ENCODE measurements around the gene ST8SIA2. TPM values are rescaled to one million over a fixed set of nuclear protein-coding genes. Genes with fewer than 3 reads are reported as not detected.
A peak's percentile ranks its signal among the peaks of the same experiment; 100 is the strongest.

Gene ST8SIA2
- polyA plus RNA-seq, 3 donors = 4.2 to 6.0 (median 4.7) TPM

DNA sequence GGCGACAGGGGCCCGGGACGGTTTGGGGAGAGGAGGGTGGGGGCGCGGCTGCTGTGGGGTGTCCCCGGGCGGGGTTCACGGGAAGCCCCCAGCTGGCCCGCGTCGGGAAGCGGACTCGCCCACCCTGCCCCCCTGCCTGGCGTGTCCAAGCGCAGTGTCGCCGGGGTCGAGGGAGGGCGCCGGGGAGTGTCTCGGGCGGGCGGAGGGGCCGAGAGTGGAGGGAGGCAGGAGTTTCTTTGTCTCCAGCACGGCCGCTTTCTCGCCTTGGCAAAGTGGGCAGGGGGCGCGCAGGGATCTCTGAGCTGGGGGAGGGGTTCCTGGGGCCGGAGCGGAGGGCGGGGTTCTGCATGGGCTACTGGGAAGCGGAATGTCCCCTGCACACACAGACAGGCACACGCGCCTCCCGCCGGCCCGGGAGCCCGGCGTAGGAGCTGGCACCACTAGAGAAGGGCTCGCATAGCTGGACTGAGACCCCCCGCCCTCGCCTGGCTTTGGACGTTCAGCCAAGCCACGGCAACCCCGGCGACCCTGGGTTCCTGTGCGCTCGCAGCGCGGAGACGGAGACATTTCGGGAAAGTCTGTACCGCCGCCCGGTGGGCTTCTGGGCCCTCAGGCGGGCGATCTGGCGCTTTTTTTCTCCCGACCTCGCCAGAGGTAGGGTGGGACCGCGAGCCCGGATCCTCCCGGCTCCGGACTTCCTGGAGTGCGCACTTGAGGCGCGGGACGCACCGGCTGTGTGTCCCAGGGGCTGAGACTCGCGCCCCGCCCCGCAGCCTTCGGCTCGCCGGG is 822 bp downstream of the ST8SIA2 start:
- peak in 1 of 3 donors; percentile 36 for DNase-seq (ENCODE audit: low read depth in 3 of 3, low spot score in 2 of 3)

DNA sequence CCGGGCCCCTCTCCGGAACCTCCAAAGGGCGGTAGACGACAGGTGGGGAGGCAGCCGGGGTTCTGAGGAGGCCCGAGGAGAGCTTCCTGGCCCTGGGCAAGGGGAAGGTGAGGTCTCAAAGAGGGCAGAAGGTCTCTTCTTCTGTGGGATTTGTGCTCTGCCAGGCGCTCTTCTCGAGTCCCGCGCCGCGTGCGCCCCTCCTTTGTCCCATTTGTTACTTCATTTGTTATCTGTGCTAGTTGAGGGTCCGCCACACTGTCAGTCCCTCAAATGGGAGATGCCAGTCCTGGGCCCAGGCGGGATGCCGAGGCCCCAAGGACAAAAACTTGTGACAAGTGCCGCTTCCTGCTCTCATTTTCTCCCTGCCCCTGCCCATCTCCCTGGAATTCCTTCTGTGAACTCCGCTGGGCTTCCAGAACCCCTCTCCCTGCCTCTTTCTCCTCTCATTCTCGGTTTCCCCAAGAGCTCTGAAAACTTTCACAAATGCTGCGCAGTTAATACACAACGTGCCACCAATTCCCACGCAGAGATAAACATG is 1.5 kb downstream of the ST8SIA2 start:
- no peak for DNase-seq (ENCODE audit: low read depth in 3 of 3, low spot score in 2 of 3)

DNA sequence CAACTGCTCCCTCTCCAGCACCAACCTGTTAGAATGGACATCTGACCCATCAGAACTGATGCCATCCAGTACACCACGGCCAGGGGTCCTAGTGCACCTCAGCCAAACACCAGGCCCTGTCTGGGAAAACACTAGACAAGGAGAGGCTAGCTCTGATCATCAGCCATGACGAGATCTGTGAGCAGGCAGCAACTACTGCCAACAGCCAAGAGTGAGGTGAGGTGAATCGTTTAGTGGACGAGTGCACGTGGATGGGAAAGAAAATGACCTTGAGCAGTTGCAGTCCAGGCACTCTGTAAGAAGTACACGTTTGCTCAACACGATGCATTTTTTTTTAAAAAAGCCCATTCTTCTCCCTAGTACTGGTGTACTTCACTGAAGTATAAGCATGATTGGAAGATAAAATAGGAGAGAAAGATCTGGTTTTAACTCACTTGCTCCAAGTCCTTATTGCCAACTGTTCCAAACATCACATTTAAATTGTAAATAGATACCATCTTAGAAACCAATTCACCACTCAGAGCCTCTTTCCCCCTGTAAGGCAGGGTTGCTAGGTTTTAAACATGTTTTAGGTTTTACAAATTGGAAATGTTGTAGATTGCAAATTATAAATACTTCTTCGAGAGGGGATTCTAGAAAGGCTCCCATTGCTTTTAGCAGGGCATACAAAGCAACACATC is 5.7 kb downstream of the ST8SIA2 start:
- no peak for DNase-seq (ENCODE audit: low read depth in 3 of 3, low spot score in 2 of 3)

DNA sequence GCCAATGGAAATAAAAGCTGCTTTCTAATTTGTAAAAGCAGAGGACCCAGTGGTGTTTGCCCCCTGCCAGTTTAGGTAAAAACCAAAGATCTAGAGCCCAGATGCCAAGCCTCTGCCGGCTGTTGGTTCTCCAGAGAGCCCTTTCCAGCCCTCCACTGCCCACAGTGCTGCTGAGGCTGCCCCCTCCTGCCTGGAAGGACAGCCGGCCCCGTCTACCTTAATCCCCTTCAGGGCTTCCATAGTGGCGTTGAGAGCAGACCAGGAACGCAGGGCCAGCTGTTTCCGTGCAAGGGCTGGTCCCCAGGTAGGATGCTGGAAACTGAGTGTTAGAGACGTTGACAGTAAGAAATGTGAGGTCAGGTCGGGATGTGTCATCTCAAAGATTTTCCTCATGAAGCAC is 6.9 kb downstream of the ST8SIA2 start:
- no peak for DNase-seq (ENCODE audit: low read depth in 3 of 3, low spot score in 2 of 3)

DNA sequence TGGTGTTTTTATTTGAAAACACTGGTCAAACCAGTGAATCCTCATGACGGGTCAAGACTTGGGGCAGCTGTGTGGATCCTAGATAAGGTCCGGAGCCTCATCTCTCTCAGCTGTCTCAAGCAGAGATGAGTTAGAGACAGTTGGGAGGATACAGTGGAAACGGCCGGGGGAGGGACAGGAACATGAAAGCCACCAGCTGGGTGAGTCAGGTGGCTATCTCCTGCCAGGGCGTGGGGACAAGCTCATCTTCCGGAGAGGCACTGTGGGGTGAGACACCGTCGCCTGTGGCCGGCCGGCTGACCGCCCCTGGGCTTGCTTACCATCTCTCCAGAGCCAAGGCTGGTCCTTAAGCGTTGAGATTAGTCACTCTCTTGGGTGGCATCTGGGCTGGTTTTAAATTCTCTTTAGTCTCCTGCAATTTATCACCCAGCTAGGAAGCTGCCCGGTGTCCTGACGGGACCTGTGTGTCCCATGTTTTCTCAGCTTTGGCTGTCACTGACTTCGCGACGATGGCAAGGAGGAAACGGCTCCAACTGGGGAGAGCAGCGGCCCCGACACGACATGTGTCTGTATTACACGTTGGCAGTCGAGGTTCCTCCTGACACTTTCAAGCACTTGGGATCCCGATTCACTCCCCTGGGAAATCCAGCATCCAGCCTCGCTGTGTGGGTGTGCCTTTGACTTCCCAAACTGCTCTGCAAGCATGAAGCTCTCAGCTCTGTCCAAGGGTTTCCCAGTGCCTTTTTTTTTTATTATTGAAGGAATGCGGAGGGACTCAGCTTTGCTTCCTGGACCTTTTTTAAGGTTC is 7.5 kb downstream of the ST8SIA2 start:
- DNase-seq (ENCODE audit: low read depth in 3 of 3, low spot score in 2 of 3) = no peak

DNA sequence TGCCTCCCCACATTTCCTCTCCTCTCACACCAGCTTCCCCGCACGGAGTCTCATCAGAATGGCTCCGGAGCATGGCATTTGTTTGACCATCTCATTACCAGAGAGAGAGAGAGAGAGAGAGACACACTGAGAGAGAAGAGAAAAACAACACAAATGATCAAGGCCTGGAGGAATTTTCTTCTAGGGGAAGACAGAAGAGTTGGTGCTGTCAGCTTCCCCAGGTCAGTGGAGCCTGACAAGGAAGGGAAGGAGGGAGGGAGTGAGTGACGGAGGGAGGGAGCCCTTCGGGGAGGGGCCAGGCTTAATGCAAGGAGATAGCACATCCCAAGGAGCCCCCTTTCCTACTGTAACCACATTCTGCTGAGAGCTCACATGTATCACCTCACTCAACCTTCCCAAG is 9.1 kb downstream of the ST8SIA2 start:
- DNase-seq (ENCODE audit: low read depth in 3 of 3, low spot score in 2 of 3) = no peak

DNA sequence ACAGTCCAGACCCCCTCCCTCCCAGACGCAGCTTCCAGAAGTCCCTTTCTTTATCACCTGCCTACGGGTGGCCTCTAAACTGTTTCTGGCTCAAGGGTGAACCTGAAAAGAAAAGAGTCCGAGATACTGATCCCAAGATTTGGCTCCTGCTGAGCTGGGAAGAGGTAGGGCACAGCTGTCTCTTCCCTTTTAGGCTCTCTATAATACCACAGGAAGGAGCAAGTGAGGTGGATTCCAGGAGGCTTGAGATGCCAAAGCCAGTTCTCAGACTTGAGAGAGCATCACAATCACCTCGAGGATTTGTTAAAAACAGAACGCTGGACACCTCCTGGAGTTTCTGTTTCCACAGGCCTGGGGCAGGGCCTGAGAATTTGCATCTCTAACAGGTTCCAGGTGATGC is 12.3 kb downstream of the ST8SIA2 start:
- no peak for DNase-seq (ENCODE audit: low read depth in 3 of 3, low spot score in 2 of 3)

DNA sequence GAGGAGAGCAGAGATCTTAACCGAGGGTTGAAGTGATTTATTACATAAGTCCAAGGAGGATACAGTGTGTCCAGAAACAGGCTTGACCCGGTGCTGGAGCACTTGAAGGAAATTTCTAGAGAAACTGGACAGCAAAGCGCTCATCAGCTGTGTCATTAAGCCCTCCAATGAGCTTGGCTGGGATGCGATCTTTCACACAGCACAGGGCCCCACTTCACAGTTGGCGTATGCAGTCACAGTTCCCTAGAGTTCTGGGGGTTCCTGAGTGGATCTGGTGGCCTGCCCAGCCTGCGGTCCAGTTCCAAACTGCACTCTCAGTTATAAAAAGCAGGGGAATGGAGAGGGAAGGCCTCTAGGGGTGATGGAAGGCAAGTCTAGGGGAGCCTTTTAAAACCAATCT is 13.6 kb downstream of the ST8SIA2 start:
- no peak for DNase-seq (ENCODE audit: low read depth in 3 of 3, low spot score in 2 of 3)

DNA sequence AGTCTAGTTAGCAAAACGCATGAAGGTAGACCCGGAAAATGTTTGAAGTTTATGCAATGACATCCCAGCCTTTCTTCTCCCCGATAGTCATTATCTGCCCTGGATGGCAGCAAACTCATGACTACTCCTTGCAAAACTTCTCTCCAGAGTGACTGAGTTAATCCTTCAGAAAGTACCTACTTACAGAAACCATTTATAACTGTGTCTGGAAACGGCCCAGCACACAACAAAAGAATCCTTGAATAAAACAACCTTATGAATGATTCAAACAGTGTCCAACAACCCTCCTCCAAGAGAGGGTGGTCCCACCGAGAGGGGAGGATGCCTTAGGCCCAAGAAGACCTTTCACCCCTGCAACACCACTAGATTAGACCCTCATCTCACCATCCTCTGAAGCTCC is 14.2 kb downstream of the ST8SIA2 start:
- DNase-seq (ENCODE audit: low read depth in 3 of 3, low spot score in 2 of 3) = no peak

DNA sequence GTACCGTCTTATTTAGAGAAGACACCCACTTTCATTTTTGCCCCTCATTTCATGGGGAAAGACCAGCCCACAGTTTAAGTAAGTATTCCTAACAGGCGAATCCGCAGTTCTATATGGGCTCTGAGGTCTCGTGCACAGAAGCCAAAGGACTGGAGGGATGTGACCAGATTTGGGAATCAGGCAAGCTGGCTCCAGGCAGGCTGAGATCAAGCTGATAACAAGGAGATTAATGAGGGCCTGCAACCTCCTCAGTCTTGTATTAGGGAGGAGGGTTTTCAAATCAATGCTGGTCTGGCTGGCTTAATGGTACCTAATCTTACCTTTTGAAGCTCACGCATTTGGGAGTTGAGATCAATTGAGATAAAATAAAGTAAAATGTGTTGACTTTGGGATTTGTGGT is 15.3 kb downstream of the ST8SIA2 start:
- DNase-seq (ENCODE audit: low read depth in 3 of 3, low spot score in 2 of 3) = no peak

DNA sequence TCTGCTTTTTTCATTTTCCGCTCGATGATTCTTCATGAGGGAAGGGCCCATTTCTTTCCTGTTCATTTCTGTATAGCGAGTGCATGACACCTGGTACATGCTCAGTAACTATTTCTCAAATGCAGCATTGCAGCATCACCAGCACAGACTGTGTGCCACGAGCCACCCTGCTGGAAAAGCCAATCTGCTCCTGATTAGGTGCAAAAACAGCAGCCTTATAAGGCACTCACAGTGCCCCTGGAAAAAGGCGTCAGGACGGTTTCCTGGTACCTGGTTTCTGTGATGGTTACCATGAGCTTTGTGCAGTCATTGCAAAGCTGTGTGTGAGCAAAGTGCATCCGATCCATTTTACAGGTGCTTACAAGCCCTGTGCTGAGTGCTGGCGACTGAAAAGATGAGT is 15.8 kb downstream of the ST8SIA2 start:
- no peak for DNase-seq (ENCODE audit: low read depth in 3 of 3, low spot score in 2 of 3)

DNA sequence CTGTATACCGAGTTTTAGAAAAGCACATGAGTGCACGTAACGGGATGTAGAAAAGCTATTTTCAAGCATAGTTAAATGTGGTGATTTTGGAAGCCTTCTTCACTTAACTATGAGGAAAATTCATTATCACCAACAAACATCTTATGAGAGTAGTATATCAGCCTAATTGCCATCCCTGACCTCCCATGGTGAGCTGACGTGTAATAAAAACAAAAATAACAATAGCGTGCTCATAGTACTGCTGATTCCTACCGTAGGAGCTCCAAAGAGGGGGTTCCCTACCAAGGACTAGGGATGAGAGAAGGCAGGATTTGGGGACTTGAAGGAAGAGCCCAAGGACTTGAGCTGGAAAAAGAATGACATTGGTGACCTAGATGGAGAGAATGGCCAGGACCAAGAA is 16.9 kb downstream of the ST8SIA2 start:
- no peak for DNase-seq (ENCODE audit: low read depth in 3 of 3, low spot score in 2 of 3)

DNA sequence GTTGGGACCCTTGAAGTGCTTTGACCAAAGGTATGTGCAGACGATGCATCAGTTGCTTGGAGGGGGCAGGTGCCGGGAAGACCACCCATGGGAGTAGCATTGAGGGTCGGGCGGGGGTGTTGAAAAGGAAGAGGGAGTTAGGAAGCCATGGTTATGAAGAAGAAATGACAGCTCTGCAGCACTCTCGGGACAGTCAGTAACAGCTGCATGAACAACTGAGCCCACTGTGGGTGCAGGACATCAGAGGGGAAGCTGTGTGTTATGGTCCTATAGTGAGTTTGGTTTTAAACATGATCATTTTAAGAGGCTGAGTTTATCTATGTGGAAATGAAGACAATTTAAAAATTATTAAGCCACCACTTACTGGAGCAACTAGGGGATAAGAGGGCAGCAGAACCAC is 17.6 kb downstream of the ST8SIA2 start:
- DNase-seq (ENCODE audit: low read depth in 3 of 3, low spot score in 2 of 3) = no peak

DNA sequence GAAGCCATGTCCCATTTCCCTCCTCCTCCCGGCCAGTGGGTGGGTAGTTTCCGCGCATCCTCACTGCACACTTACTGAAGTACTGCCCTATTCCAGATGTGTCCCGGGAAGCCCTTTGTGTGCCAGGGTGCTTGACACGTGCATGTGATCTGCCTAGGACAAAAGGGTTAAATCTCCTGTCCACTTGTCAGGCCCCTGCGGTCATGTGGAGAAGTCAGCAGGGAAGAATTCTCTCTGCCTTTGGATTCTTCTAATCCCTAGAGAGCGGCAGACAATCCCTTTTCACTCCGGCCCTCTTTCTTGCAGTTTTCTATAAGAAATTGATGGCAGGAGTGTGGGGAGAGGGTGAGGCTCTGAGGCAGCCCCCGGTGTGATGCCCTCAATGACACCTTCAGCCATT is 19.8 kb downstream of the ST8SIA2 start:
- no peak for DNase-seq (ENCODE audit: low read depth in 3 of 3, low spot score in 2 of 3)

DNA sequence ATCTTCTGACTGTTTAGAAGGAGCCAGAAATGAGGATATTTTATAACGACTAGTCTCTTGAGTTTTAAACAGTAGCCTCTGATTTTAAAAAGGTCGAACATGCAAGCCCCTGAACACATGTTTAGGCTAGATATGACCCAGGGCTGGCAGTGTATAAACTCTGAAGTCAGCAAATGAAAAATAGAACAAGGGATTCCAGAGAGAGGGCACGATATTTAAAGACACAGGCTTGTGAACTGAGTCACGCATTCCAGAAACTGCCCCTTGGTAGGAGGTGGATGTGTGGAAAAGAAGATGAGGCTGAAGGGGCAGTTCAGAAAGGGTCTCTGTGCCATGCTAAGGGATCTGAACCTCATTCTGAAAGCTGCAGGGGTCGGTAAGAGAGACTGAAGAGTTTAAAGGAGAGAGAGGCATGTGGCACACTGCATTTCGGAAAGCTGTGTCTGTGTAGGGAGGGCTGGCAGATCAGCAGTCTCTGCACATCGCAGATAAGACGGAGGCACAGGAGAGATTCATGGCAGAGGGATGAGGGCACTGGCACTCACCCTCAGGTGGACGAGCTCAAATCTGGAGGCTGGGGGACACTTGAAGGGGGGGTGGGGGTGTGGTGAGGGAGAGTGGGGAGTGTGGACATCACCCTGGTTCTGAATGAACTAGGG is 22.1 kb downstream of the ST8SIA2 start:
- DNase-seq (ENCODE audit: low read depth in 3 of 3, low spot score in 2 of 3) = no peak

DNA sequence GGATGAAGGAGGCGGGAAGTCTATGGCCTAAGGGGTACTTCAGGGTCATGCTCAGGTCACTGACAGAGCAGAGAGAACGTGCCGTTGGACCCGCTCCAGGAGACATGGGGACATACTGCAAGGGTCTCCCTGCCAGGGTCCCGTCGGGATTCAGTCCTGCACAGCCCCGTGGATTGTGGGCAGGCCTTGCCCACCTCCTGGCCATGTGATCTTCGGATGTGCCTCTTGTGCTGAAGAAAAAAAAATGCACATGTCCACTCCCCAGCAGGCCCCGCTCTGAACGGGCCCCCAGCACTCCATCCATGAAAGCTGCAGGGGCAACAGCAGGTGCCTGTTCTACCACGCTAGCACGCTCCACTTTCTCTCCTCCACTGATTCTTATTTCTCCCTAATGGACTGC is 22.9 kb downstream of the ST8SIA2 start:
- no peak for DNase-seq (ENCODE audit: low read depth in 3 of 3, low spot score in 2 of 3)

DNA sequence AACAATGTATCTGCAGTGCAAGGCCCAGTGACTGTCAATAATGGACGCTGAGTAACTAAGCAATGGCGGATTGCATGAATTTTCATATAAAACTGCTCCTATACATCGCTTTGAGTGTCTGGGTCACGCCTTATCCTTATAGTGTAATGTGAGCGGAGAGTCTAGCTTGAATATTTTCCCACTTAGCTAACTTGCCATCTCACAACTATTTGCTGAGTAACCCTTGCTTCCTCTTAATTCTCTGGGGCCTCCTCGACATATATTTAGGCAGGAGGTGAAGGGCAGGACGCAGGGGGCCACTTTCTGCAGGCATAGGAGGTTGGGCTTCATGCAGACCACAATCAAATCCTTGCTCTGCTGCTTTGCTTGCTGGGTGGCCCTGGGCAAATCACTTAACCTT is 24.0 kb downstream of the ST8SIA2 start:
- no peak for DNase-seq (ENCODE audit: low read depth in 3 of 3, low spot score in 2 of 3)

DNA sequence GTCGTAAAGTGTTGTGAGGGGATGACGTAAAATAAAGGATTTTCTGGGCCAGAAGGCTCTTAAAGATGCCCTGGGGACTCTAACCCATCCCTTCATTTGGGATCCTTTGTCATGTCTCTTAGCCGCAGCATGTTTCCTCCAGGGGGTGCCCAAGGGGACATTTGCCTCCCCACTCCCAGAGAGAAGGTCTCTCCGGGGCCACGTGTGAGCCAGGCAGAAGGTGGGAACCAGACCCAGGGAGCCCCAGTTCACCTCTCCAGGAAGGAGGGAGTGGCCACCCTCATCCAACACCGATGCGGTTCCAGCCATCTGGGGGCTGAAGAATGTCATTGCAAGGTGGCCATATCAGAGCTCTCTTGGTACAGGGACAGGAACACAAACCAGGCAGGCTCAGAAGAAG is 25.2 kb downstream of the ST8SIA2 start:
- DNase-seq (ENCODE audit: low read depth in 3 of 3, low spot score in 2 of 3) = no peak

DNA sequence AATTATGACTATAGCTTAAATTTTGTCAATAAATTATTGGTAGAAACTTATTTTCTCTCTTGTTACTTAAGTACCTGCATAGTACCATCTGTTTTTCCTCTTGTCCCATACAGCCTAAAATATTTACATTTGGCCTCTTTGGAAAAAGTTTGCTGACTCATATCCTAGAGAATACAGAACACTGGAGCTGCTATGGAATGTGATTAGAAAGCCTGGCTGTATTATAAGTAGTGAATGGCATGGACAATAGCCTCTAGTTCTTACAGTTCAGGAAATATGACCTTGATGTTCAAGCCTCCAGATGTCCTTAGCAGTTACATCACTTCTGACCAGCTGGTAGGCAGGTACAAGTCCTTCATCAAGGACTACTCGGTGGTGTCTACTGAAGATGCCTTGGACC is 28.3 kb downstream of the ST8SIA2 start:
- DNase-seq (ENCODE audit: low read depth in 3 of 3, low spot score in 2 of 3) = no peak

DNA sequence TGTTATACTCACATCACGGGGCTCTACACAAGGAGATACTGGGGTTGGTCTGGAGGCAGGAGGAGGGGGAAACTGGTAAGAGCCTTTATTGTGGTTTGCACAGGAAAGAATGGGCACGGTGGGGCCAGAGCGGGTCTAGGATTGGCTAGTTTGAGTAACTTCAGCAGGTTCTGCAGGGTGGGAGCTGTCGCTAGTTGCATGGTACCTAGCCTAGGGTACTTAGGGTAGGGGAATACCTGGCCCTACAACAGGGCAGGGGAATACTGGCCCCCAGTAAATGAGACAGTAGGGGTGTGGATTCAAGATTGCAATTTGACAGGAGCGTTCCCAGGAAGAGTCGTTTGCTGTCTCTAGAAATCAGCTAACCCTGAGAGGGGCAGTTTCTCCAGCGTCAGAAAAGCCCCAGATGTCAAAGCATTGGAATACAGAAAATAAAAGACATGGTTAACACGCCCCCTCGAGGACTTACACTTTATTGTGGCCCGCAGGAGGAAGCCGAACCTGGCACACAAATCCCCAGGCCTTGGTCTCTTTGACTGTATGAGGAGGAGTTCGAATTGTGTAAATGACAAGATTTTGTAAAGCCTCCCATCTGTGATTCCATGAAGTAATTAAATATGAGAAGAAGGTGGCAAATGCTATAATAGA is 32.0 kb downstream of the ST8SIA2 start:
- DNase-seq (ENCODE audit: low read depth in 3 of 3, low spot score in 2 of 3) = no peak

All from right renal cortex interstitium (tissue), 3 donors.